ENCODE data around the gene ATG2A.

The ATG2A gene

DNA sequence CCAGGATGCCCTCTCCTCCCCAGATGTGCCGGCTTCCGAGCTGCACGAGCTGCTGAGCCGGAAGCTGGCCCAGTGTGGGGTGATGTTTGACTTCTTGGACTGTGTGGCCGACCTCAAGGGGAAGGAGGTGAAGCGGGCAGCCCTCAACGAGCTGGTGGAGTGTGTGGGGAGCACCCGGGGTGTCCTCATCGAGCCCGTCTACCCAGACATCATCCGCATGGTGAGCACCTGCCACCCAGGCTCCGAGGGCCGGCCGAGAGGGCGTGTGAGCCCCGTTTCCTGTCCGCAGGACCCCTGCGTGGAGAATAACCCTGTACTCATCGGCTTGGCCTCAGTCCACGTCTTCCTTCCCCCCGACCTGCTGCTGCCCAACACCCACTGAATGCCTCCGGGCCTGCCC is 9.7 kb upstream of the ATG2A start:
- DNase-seq (ENCODE audit: low read depth in 1 of 2, low spot score in 1 of 2) = no peak
- Histone ChIP-seq H3K27me3 (ENCODE audit: insufficient read depth, poor library complexity, severe bottlenecking) (no peaks in the 10 kb centered on the region), H3K4me3 (replicated peaks; ENCODE audit: insufficient read depth, low read length) (no peak overlapping the region), H3K27ac (replicated peaks) (no peak overlapping the region)
- TF ChIP-seq GABPA (IDR thresholded peaks at IDR 0.05; ENCODE audit: low read depth) (no peak), CTCF (IDR thresholded peaks at IDR 0.05; ENCODE audit: insufficient read depth, low read length) (no peak), REST (IDR thresholded peaks at IDR 0.05; ENCODE audit: insufficient replicate concordance, low read depth) (no peak), POLR2AphosphoS5 (IDR thresholded peaks at IDR 0.05; ENCODE audit: low read depth) (no peak), SPI1 (IDR thresholded peaks at IDR 0.05; ENCODE audit: borderline replicate concordance, low read depth) (no peak)

GRCh38 chr11:64925536-64926436 is 8.8 kb upstream of the ATG2A start:
- Histone ChIP-seq H3K27me3 (ENCODE audit: insufficient read depth, poor library complexity, severe bottlenecking) (no peaks in the 10 kb centered on the region), H3K27ac (replicated peaks) (no peak overlapping the region), H3K4me3 (replicated peaks; ENCODE audit: insufficient read depth, low read length) (no peak overlapping the region)
- no peak for DNase-seq (ENCODE audit: low read depth in 1 of 2, low spot score in 1 of 2)
- no peak for TF ChIP-seq REST (IDR thresholded peaks at IDR 0.05; ENCODE audit: insufficient replicate concordance, low read depth)
- TF ChIP-seq GABPA (IDR thresholded peaks at IDR 0.05; ENCODE audit: low read depth) = no peak
- no peak for TF ChIP-seq POLR2AphosphoS5 (IDR thresholded peaks at IDR 0.05; ENCODE audit: low read depth)
- TF ChIP-seq SPI1 (IDR thresholded peaks at IDR 0.05; ENCODE audit: borderline replicate concordance, low read depth) = no peak
- TF ChIP-seq CTCF (IDR thresholded peaks at IDR 0.05; ENCODE audit: insufficient read depth, low read length) = no peak

- Histone ChIP-seq H3K4me3 (replicated peaks; ENCODE audit: insufficient read depth, low read length) (peak overlapping the region; percentile 66), H3K27me3 (ENCODE audit: insufficient read depth, poor library complexity, severe bottlenecking) (no peaks in the 10 kb centered on the region), H3K27ac (replicated peaks) (no peak overlapping the region)
- DNase-seq (ENCODE audit: low read depth in 1 of 2, low spot score in 1 of 2) = no peak
- TF ChIP-seq POLR2AphosphoS5 (IDR thresholded peaks at IDR 0.05; ENCODE audit: low read depth) = no peak
- no peak for TF ChIP-seq SPI1 (IDR thresholded peaks at IDR 0.05; ENCODE audit: borderline replicate concordance, low read depth)
- TF ChIP-seq REST (IDR thresholded peaks at IDR 0.05; ENCODE audit: insufficient replicate concordance, low read depth) = no peak
Measured at GRCh38 chr11:64924910-64925284, 7.9 kb upstream of the ATG2A start.

Measured in HL-60 (cell line).